A549 (cell line): ENCODE results near the gene ZNF275. TPM values are rescaled to one million over a fixed set of nuclear protein-coding genes. Genes with fewer than 3 reads are reported as not detected.
"Not testable (repeated sequence)": the region's sequence is repeated elsewhere in the genome, so short reads cannot be mapped to it uniquely, and the experiment has no call there.

ENCODE experiments used
- ATAC-seq, 2 experiments: fragments of 200-7000 bp in 1 of 2; fragments of >200 bp in 1 of 2; cut with Nextera tagmentation in 1 of 2; cut with Tn5 transposase in 1 of 2; 3 replicates each; pipeline versions ENCODE4 v1.8.0 to v1.9.1; 2018 to 2020; ENCODE audit warnings: mild to moderate bottlenecking in 1 of 2, moderate library complexity in 1 of 2
- CTCF ChIA-PET: fragments of 300-600 bp; sonication (Branson Sonifier 250); formaldehyde crosslinking; extraction: SDS; loops from one replicate; lab custom pipeline; 2021; ENCODE audit warnings: antibody characterized with exemption, inconsistent platforms; lab: Yijun Ruan, JAX
- POLR2A ChIA-PET: fragments of 350-600 bp; formaldehyde crosslinking; extraction: SDS; loops from one replicate; lab custom pipeline; 2021; ENCODE audit warnings: antibody characterized with exemption, inconsistent platforms; lab: Yijun Ruan, JAX
- DNase-seq, 2 experiments: peaks; one replicate each; pipeline versions ENCODE4 v3.0.0 to v3.0.0-alpha.2; 2011 to 2016; ENCODE audit warnings: low read depth in 1 of 2, low spot score in 1 of 2
- FAIRE-seq: peaks from 2 replicates; lab custom pipeline; 2011; peaks lifted over from hg19 to GRCh38; lab: Jason Lieb, UNC
- H3K27ac ChIP-seq, 2 experiments: fragments of >200 bp; sonication (Bioruptor Twin); formaldehyde crosslinking; 3 replicates each; pipeline ENCODE4 v1.5.1; 2016 to 2017
- H3K4me1 ChIP-seq: fragments of >200 bp; sonication (Bioruptor Twin); formaldehyde crosslinking; 3 replicates; pipeline ENCODE4 v1.6.1; 2016
- H3K4me2 ChIP-seq: fragments of >200 bp; sonication (Bioruptor Twin); formaldehyde crosslinking; 3 replicates; pipeline ENCODE4 v1.6.1; 2016
- H3K4me3 ChIP-seq: fragments of >200 bp; sonication (Bioruptor Twin); formaldehyde crosslinking; 3 replicates; pipeline ENCODE4 v1.5.1; 2016
- H3K9me3 ChIP-seq: fragments of >200 bp; sonication (Bioruptor Twin); formaldehyde crosslinking; 3 replicates; pipeline ENCODE4 v1.6.1; 2016
- ATOH8 ChIP-seq: fragments of 250-450 bp; sonication (Bioruptor Pico); IDR thresholded peaks from 2 replicates; pipeline ENCODE4 v1.5.0; 2020; ENCODE audit warnings: low read depth, mild to moderate bottlenecking, moderate library complexity
- CBX8 ChIP-seq: fragments of 200-600 bp; sonication (generic); IDR thresholded peaks from 2 replicates; pipeline ENCODE4 v1.6.1; 2016
- CHD2 ChIP-seq: fragments of 150-350 bp; IDR thresholded peaks from 2 replicates; pipeline ENCODE4 v1.6.1; 2014; ENCODE audit warnings: low read length; ENCODE audit not compliant: partially characterized antibody
- E2F6 ChIP-seq: IDR thresholded peaks from 2 replicates; pipeline ENCODE4 v1.6.1; 2012; ENCODE audit warnings: low read depth, borderline replicate concordance
- ELK1 ChIP-seq: fragments of 150-350 bp; IDR thresholded peaks from 2 replicates; pipeline ENCODE4 v1.6.1; 2014; ENCODE audit warnings: low read depth, mild to moderate bottlenecking, low read length
- FOXS1 ChIP-seq: fragments of 250-450 bp; sonication (Bioruptor Pico); IDR thresholded peaks from 2 replicates; pipeline ENCODE4 v1.5.0; 2020; ENCODE audit warnings: mild to moderate bottlenecking, moderate library complexity
- HES2 ChIP-seq: fragments of >200 bp; sonication (Bioruptor Twin); formaldehyde crosslinking; IDR thresholded peaks from 2 replicates; pipeline ENCODE4 v1.6.1; 2016
- JUN ChIP-seq, 2 experiments: fragments of >200 bp; sonication (Bioruptor Twin); formaldehyde crosslinking; IDR thresholded peaks; 2 replicates in 1 of 2; 3 replicates in 1 of 2; pipeline ENCODE4 v1.6.1; 2016 to 2017
- JUNB ChIP-seq: fragments of >200 bp; sonication (Bioruptor Twin); formaldehyde crosslinking; IDR thresholded peaks from 2 replicates; pipeline ENCODE4 v1.6.1; 2016
- KDM1A ChIP-seq: fragments of 200-600 bp; sonication (generic); IDR thresholded peaks from 2 replicates; pipeline ENCODE4 v1.6.1; 2016; ENCODE audit warnings: low read depth, mild to moderate bottlenecking
- KDM5A ChIP-seq: fragments of 200-600 bp; sonication (generic); IDR thresholded peaks from 2 replicates; pipeline ENCODE4 v1.6.1; 2016; ENCODE audit warnings: antibody characterized with exemption, mild to moderate bottlenecking
- MAZ ChIP-seq: fragments of 150-350 bp; IDR thresholded peaks from 2 replicates; pipeline ENCODE4 v1.6.1; 2014; ENCODE audit warnings: antibody characterized with exemption, low read depth, low read length, borderline replicate concordance
- PHF8 ChIP-seq: fragments of 200-600 bp; sonication (generic); IDR thresholded peaks from 2 replicates; pipeline ENCODE4 v1.6.1; 2016; ENCODE audit warnings: low read depth, mild to moderate bottlenecking, antibody characterized with exemption, moderate library complexity, borderline replicate concordance
- RAD21 ChIP-seq, 2 experiments: fragments of >200 bp in 1 of 2; sonication (Bioruptor Twin) in 1 of 2; formaldehyde crosslinking in 1 of 2; IDR thresholded peaks in 1 of 2; conservative IDR thresholded peaks in 1 of 2; 2 replicates in 1 of 2; 3 replicates in 1 of 2; pipeline ENCODE4 v1.6.1; 2012 to 2018; ENCODE audit warnings: inconsistent platforms in 1 of 2
- RCOR1 ChIP-seq: fragments of 150-350 bp; IDR thresholded peaks from 2 replicates; pipeline ENCODE4 v1.6.1; 2014; ENCODE audit warnings: antibody characterized with exemption, low read length, low read depth
- REST ChIP-seq: fragments of 200-600 bp; sonication (generic); IDR thresholded peaks from 2 replicates; pipeline ENCODE4 v1.6.1; 2016; ENCODE audit warnings: antibody characterized with exemption, mild to moderate bottlenecking, moderate library complexity
- RNF2 ChIP-seq: fragments of 200-600 bp; sonication (generic); IDR thresholded peaks from 2 replicates; pipeline ENCODE4 v1.6.1; 2016; ENCODE audit warnings: low read depth, mild to moderate bottlenecking, antibody characterized with exemption, moderate library complexity, borderline replicate concordance
- SMC3 ChIP-seq: fragments of >200 bp; sonication (Bioruptor Twin); formaldehyde crosslinking; IDR thresholded peaks from 3 replicates; pipeline ENCODE4 v1.6.1; 2018; ENCODE audit warnings: inconsistent platforms
- ZFP36 ChIP-seq: fragments of 450-650 bp; IDR thresholded peaks from 2 replicates; pipeline ENCODE4 v1.6.1; 2014; ENCODE audit warnings: borderline replicate concordance; ENCODE audit not compliant: partially characterized antibody
- ZNF302 ChIP-seq: fragments of 250-450 bp; sonication (Bioruptor Pico); IDR thresholded peaks from 2 replicates; pipeline ENCODE4 v1.9.0; 2021; ENCODE audit warnings: inconsistent platforms, mild to moderate bottlenecking, moderate library complexity
- WGBS: methylation state at CpG from one replicate; pipeline ENCODE4 v1.1.6; 2017; ENCODE audit errors: missing lambda C conversion rate; 5-methylcytosine and 5-hydroxymethylcytosine counted together
- polyA plus RNA-seq, 4 experiments: library from polyadenylated mRNA; depleted of rRNA in 3 of 4; stranded (reverse); fragments of >200 nt; fragmentation: RNase III in 1 of 4; extraction: RNeasy Plus Mini Kit Qiagen cat#74134 plus additional on column Dnase treatment in 1 of 4; gene quantifications; 2 replicates in 3 of 4; 3 replicates in 1 of 4; pipeline ENCODE4 v1.2.3, GENCODE V29; 2011 to 2017

Gene ZNF275
- polyA plus RNA-seq, 2 of the 4 experiments (the other 2 are of a cell fraction), result 3.2 to 6.5 TPM

GRCh38 chrX:153387987-153388721, 54.2 kb downstream of the ZNF275 start:
- ATAC-seq, result peak in 1 of 2 experiments; percentile 34; a peak in 2 of 6 replicates
- CTCF ChIA-PET, result no interaction called here
- FAIRE-seq, result no peak
- Histone ChIP-seq H3K4me2 (no peak overlapping the region), H3K4me1 (no peaks in the 10 kb centered on the region), H3K4me3 (no peak overlapping the region), H3K27ac (no peak overlapping the region), H3K9me3 (no peaks in the 10 kb centered on the region)
- WGBS, result 38% methylated on average over 4 of the region's 10 CpGs
- no peak for DNase-seq
- TF ChIP-seq RAD21 (conservative IDR thresholded peaks at IDR 0.05 in 1 of 2, IDR thresholded peaks at IDR 0.05 in 1 of 2) (no peak), MAZ (no peak), PHF8 (no peak), FOXS1 (no peak)
- POLR2A ChIA-PET, result no interaction called here

GRCh38 chrX:153388722-153389459, 54.9 kb downstream of the ZNF275 start:
- Histone ChIP-seq H3K4me2 (no peak overlapping the region), H3K27ac (no peak overlapping the region), H3K4me3 (no peak overlapping the region), H3K4me1 (no peaks in the 10 kb centered on the region), H3K9me3 (no peaks in the 10 kb centered on the region)
- no peak for DNase-seq
- CTCF ChIA-PET, result no interaction called here
- POLR2A ChIA-PET, result no interaction called here
- TF ChIP-seq RNF2 (no peak), RCOR1 (no peak), HES2 (no peak), SMC3 (no peak), KDM1A (no peak), KDM5A (no peak), JUNB (no peak), ELK1 (no peak), ZFP36 (no peak)
- FAIRE-seq, result no peak
- 0 out of 6 replicates have a peak, but pooled peaks of 1 of the 2 experiments have one; percentile 49 for ATAC-seq
- 48% methylated on average over 6 of the region's 14 CpGs for WGBS

- DNase-seq, ATAC-seq, H3K4me1 ChIP-seq, FAIRE-seq, H3K9me3 ChIP-seq, H3K4me3 ChIP-seq, H3K4me2 ChIP-seq, H3K27ac ChIP-seq, CTCF ChIA-PET, POLR2A ChIA-PET: not testable (repeated sequence)
- WGBS, result 65% methylated on average over 4 of the region's 6 CpGs
These were observed 55.5 kb downstream of the ZNF275 start for GRCh38 chrX:153389460-153389768.

GRCh38 chrX:153392642-153393321, 58.8 kb downstream of the ZNF275 start:
- FAIRE-seq, result no peak
- POLR2A ChIA-PET, result no interaction called here
- Histone ChIP-seq H3K9me3 (no peaks in the 10 kb centered on the region), H3K4me1 (no peaks in the 10 kb centered on the region), H3K27ac (no peak overlapping the region), H3K4me3 (no peak overlapping the region), H3K4me2 (no peak overlapping the region)
- no peak for DNase-seq
- CTCF ChIA-PET, result no interaction called here
- 59% methylated on average over 7 of the region's 16 CpGs for WGBS
- no peak for ATAC-seq
- TF ChIP-seq CBX8 (no peak), SMC3 (no peak), E2F6 (no peak), CHD2 (no peak), REST (no peak), JUN (IDR thresholded peaks at IDR 0.05) (no peak), ZNF302 (CRISPR knock-in tag) (no peak), ELK1 (no peak), ATOH8 (CRISPR knock-in tag) (no peak)
